GM04504 (cell line): ENCODE results near the gene GLT8D2.

Experiments used
- DNase-seq: peaks from one replicate; pipeline ENCODE4 v3.0.0-alpha.2; 2012; ENCODE audit warnings: low read depth

Gene GLT8D2

GRCh38 chr12:103947871-103948555 is 102.0 kb downstream of the GLT8D2 start:
- no peak for DNase-seq

GRCh38 chr12:103944964-103945363 is 105.0 kb downstream of the GLT8D2 start:
- no peak for DNase-seq
